Fibroblast of lung (primary cell): ENCODE results near the gene DEPDC7.

Source experiments
- EZH2 ChIP-seq: IDR thresholded peaks from 2 replicates; pipeline ENCODE4 v1.5.1; 2012; ENCODE audit warnings: low read length, control low read depth, mild to moderate bottlenecking; ENCODE audit errors: missing control alignments
- TF ChIP-seq, protein P1 (sequence below), 2 donors: IDR thresholded peaks in 1 of 2; conservative IDR thresholded peaks in 1 of 2; 1 replicate in 1 of 2; 2 replicates in 1 of 2; pipeline ENCODE4 v1.5.1; 2011 to 2012; ENCODE audit warnings: low read length in 2 of 2, control low read depth in 1 of 2, inconsistent platforms in 1 of 2, low read depth in 1 of 2, mild to moderate bottlenecking in 1 of 2

DNA sequence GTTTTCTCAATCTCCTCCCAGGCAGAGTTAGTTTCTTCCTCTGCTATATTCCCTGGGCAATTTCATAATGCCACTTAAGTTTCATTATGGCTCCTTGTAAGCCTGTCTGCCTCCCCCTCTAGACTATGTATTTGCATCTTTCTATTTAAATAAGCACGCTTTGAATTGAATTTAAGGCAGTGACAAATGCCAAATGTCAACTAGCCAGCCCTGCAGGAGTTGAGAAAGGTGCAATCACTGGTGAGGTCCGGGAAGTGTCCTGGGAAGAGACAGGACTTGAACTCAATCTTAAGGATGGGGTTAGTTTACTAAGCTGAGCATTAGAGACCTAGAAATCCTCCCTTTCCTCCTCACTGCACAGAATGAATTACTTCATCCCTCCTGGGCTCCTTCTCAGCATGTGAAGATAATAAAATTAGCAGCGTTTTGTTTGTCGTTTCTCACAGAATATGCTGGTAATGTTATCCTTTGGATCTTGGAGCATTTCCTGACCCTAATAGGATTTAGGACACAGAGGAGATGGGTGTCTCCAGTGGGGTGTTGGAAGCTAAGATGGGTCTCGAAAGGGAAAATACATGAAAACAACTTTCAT is 25.3 kb downstream of the DEPDC7 start:
- TF ChIP-seq, protein P1, sequence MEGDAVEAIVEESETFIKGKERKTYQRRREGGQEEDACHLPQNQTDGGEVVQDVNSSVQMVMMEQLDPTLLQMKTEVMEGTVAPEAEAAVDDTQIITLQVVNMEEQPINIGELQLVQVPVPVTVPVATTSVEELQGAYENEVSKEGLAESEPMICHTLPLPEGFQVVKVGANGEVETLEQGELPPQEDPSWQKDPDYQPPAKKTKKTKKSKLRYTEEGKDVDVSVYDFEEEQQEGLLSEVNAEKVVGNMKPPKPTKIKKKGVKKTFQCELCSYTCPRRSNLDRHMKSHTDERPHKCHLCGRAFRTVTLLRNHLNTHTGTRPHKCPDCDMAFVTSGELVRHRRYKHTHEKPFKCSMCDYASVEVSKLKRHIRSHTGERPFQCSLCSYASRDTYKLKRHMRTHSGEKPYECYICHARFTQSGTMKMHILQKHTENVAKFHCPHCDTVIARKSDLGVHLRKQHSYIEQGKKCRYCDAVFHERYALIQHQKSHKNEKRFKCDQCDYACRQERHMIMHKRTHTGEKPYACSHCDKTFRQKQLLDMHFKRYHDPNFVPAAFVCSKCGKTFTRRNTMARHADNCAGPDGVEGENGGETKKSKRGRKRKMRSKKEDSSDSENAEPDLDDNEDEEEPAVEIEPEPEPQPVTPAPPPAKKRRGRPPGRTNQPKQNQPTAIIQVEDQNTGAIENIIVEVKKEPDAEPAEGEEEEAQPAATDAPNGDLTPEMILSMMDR (conservative IDR thresholded peaks at IDR 0.05 in 1 of 2, IDR thresholded peaks at IDR 0.05 in 1 of 2; ENCODE audit: low read depth in 1 of 2, low read length in 2 of 2): no peak
- no peak for TF ChIP-seq EZH2
